ENCODE data around the gene LENG1. TPM values are rescaled to one million over a fixed set of nuclear protein-coding genes. Genes with fewer than 3 reads are reported as not detected.
"Not testable (repeated sequence)": the region's sequence is repeated elsewhere in the genome, so short reads cannot be mapped to it uniquely, and the experiment has no call there.

Gene LENG1
- total RNA-seq, 1 donor from 2014 or later, result 6.3 TPM

DNA sequence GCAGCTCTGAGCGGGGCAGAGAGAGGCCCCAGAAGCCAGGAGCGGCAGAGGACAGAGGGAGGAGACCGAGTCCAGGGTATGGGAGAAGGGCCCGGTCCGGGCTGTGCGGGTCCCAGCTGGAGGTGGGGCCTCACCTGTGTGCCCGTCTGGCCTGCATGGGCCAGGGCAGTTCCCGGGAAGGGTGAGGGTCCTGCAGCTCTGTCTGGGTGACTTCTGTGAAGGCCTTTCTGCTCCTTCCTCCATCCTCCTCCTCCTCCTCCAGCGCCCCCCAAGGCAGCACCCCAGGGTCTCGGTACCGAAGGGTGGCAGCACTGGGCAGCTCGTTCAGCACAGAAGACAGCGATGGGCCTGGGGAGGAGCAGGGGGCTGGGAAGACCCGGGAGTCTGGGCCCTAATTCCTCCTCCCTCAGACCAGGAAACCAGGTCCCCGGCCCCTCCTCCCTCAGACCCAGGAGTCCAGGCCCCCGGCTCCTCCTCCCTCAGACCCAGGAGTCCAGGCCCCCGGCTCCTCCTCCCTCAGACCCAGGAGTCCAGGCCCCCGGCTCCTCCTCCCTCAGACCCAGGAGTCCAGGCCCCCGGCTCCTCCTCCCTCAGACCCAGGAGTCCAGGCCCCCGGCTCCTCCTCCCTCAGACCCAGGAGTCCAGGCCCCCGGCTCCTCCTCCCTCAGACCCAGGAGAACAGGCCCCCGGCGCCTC, 12.4 kb upstream of the LENG1 start:
- not testable (repeated sequence) for DNase-seq (ENCODE audit: low spot score); ATAC-seq
- intact Hi-C loops (cut with DNase I), result loop anchor here (10.0 kb wide), 1 partner anchor 63 kb away; no protein-coding TSS in a partner anchor

DNA sequence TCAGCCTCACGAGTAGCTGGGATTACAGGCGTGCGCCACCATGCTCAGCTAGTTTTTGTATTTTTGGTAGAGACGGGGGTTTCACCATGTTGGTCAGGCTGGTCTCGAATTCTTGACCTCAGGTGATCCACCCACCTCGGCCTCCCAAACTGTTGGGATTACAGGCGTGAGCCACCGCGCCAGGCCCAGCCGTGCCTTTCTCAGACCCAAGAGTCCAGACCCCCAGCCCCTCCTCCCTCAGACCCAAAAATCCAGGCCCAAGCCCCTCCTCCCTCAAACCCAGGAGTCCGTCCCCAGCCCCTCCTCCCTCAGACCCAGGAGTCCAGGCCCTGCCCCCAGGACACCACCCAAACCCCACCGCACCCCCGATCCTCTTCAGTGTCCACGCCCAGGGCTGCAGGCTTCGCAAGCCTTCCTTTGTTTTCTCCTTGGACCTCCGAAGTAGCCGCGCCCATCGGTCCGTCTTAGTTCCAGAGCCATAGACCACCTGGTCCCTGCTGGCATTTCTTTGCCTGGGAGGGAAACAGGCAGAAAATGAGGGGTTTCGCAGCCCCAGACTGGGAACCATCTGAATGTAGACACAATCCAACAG, 9.7 kb upstream of the LENG1 start:
- DNase-seq (ENCODE audit: low spot score) (no peak), ATAC-seq (no peak)
- intact Hi-C loops (cut with DNase I), result no loop called here

DNA sequence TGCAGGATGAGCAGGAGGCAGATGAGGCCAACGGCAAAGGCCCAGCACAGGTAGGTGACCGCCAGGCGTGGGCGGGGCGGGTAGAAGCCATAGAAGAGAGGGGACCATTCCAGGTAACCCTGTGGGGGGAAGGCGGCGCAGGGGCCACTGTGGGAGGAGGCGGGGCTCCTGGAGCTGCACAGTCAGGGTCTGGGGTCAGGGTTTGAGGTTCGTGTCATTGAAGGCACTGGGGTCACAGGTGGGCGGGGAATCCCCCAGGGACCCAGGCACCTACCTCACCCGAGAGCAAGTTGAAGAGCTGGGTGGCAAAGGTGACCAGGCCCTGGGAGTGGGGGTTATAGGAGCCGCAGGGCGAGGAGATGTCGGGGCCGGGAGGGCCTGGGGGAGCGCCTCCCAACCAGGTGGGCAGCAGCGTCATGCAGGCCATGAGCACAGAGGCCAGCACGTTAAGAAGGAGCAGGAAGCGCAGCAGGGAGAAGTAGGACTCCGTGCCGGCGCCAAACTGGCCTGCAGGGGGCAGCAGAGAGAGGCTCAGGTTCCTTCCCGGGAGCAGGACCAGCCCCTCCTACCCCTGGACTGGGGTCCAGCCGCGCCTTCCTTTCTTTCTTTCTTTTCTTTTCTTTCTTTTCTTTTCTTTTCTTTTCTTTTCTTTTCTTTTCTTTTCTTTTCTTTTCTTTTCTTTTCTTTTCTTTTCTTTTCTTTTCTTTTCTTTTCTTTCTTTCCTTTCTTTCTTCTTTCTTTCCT, 8.8 kb upstream of the LENG1 start:
- peak; percentile 97 for DNase-seq (ENCODE audit: low spot score)
- intact Hi-C loops (cut with DNase I), result no loop called here
- ATAC-seq, result peak; percentile 88

DNA sequence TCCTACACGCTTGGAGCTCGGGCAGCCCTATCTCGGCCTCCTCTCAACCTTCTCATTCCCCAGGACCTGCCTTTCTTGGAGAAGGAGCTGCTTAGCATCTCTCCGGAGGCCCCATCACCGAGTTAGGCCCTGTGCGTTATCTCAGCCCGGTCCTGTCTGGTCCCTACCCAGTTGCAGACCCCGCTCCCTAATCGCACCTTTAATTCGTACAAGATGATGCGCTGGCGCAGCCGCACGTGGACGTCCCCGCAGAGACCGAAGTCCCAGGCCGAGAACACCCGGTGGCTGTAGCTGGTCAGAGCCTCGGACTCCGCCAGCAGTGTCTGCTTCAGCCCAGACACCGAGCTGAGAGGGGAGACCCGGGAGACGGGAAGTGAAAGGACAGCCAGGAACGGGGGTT, 5.7 kb upstream of the LENG1 start:
- DNase-seq (ENCODE audit: low spot score) (no peak), ATAC-seq (no peak)
- intact Hi-C loops (cut with DNase I), result no loop called here

DNA sequence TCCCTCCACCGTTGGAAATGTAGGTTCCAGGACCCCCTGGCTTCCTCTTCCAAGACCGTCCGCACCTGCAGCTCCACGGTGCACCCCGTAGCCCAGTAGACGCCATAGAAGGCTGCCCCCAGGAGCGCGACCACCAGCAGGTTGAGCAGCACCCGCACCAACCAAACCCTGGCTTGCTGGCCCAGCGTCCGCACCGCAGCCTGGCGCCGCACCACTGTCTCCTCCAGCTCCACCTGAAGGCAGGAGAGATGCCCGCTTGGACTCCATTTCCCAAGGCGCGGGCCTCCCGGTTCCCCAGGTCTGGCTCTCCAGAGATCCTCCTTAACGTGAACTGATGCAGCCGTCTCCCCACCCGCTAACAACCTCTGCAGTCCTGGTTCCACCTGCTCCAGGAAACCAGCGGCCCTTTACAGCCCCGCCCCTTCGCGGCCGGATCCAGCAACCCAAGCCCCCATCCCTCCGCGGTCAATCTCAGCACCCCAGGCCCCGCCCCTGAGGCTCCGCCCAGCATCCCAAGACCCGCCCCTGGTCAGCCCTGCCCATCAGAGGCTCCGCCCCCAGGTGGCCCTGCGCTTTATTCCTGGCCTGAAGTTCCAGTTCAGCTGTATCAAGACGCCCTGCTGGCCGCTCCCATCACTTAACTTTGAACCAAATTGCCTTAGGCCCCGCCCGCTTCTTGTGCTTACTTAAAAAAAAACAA, 5.0 kb upstream of the LENG1 start:
- DNase-seq (ENCODE audit: low spot score), result peak; percentile 82
- no peak for ATAC-seq
- intact Hi-C loops (cut with DNase I), result no loop called here

DNA sequence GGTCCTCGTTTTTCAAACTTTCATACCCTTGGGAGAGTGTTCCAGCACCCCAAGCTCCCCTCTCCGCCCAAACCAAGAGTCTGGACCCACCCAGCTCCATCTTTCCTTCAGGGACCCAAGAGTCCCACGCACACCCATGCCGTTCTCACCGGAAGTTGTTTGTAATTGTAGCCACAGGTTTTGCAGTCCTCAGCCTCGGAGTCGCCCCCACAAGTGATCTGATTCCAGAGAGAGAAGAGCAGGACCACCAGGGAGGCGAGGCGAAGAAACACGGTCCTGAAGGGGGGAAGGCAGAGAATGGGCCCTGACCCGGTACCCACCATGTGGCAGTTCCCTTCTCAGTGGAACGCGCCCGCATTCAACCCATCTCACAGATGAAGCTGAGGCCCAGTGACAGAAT, 3.4 kb upstream of the LENG1 start:
- intact Hi-C loops (cut with DNase I), result no loop called here
- ATAC-seq (no peak), DNase-seq (ENCODE audit: low spot score) (no peak)

DNA sequence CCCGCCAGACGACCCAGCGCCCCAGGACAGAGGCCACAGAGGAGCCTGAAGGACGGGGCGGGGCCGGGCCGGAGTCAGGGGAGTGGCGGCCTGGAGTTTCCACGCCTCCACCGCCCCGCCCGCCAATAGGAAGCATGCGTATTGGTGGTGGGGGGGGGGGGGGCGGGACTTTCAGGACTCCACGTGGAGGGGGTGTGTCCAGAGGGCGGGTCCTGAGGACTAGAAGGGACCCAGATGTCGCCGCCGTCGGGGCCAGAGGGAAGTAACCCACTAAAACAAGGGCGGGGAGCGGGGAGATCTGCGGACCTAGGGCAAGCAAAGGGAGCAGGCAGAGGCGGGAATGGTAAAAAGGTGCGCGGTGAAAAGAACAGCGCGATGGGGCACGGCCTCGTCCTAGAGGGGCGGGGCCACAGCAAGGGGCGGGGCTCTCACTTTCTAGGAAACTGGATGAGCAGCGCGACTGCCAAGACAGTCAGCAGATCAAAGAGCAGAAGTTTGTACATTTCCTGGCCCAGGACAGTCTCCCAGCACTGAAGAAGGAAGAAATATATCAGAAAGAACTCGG, 2.8 kb upstream of the LENG1 start:
- intact Hi-C loops (cut with DNase I), result no loop called here
- ATAC-seq (peak; percentile 59), DNase-seq (ENCODE audit: low spot score) (peak; percentile 89)

DNA sequence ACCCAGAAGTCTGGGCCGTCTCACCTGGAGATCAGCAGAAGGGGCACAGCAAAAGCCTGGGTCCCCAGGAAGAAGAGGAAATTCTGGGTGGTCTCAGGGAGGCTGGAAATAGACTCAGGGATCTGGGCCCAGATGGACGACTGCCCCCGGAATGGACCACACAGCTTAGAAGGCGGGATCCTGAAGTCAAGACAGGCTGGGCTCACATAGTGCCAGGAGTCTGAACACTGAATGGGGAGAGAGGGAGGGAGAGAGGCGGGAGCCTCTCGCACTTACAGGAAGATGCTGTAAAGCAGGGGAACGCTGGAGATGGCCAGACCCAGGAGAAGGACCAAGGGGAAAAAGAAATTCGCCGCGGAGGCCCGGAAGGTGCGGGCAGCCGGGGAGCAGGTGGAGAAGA, 1.3 kb upstream of the LENG1 start:
- no peak for DNase-seq (ENCODE audit: low spot score)
- ATAC-seq, result no peak
- intact Hi-C loops (cut with DNase I), result no loop called here

DNA sequence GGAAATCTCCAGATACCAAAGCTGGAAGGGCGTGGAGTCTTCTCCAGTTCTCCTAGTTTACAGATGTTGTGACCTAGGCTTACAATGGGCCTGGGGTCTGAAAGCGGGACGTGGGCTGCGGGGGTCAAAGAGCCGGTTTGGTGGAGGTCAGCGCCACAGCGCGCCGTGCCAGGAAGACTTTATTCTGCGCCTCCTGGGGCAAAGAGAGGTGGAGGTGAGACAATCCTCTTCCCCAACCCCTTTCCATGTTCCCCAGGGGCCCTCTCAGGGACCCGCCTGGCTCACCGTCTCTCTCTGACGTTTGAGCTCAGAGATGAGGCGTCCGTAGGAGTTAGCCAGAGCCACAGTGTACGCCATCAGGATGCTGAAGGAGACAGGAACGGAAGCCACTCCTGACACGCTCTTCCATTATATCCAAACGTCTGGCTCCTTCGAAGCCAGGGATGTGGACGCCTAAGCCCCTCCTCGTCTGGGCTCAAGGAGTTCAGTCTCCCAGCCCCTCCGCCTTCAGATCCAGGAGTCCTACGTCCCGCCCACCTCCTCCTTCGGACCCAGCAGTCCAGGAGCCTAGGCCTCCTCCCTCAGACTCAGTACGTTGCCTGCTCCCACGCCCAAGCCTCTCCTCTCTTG, 776 bp upstream of the LENG1 start:
- ATAC-seq, result no peak
- intact Hi-C loops (cut with DNase I), result no loop called here
- DNase-seq (ENCODE audit: low spot score), result no peak

DNA sequence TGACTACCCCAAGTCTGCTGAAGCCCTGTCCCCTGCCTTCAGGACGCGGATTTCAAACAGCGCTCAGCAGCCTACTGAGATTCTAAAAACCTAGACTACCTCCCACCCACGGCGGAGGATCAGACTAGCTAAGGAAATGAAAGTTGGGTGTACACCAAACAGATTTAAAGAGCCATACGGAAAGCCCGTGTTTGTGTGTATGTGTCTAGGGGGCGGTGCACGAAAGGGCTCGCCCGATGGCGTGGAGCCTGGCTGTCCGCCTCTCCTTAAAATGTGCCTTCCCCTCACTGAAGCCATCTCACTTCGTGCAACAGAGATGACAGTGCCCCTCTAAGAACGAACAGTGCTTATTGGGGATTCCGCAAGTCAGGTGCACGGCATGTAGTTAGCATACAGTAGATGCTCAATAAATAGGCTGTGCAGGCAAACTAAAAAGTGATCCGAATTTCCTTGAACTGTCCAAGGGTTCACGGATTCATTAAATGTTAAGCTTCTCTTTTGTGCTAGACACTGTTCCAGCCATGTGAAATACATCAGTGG, 639 bp downstream of the LENG1 start:
- ATAC-seq, result no peak
- no peak for DNase-seq (ENCODE audit: low spot score)
- intact Hi-C loops (cut with DNase I), result no loop called here

DNA sequence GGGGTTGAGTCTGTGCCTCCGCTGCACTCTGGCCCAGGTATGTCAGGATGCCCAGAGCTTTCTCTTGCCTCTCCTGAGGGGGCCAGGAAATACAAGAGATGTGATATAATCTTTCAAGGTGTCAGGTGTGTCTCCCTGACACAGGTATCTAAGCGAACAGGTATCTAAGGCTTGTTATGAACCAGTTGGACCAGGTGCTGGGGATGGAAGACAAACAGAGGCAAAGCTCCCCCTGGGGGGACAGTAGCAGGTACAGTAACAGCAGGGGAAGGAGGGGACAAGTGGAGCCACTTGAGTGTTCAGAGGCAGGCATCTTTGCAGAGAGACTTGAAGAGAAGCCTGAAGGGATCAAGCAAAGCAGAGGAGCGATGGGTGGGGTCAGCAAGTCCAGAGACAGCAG, 2.6 kb downstream of the LENG1 start:
- no peak for ATAC-seq

DNA sequence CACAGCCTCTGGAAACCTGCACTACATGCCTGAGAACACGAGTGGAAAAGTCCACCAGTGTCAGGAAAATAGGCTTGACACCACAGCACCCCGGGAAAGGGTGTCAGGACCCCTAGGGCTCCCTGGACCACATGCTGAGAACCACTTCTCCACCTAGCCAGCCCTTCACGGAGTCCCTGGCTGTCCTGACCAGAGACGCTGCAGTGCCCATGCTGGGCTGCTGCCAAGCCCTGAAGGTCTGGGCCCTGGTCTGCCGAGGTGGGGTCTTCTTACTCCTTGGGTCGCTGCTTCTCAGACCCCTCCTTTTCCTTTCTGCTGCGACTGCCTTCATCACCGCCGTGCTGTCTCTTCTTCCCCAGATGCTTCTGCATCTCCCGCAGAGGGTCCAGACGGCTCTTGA, 3.0 kb downstream of the LENG1 start:
- intact Hi-C loops (cut with DNase I), result no loop called here
- DNase-seq (ENCODE audit: low spot score), result no peak

More for the DNA sequence above, 2.6 kb downstream of the LENG1 start:
- DNase-seq (ENCODE audit: low spot score), result no peak
- intact Hi-C loops (cut with DNase I), result no loop called here

DNA sequence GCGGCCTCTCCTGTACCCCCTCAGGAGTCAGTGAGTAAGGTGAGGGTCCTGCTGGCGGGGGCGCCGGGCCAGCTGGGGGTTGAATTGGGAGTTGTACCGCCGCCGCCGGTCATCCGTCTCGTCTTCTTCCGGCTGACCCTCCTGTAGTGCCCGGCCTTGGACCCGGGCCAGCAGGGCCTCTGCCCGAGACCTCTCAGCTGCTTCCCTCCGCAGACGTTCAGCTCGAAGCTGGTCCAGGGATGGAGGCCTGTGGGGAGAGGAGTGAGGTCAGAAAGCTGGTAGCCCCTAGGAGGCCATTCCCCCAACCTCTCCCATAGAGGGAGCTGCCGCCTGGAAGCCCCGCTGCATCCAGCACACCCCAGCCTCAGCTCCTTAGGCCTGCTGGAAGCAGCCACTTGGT, 3.8 kb downstream of the LENG1 start:
- ATAC-seq (no peak), DNase-seq (ENCODE audit: low spot score) (no peak)
- intact Hi-C loops (cut with DNase I), result no loop called here

More for the DNA sequence above, 3.0 kb downstream of the LENG1 start:
- no peak for ATAC-seq

DNA sequence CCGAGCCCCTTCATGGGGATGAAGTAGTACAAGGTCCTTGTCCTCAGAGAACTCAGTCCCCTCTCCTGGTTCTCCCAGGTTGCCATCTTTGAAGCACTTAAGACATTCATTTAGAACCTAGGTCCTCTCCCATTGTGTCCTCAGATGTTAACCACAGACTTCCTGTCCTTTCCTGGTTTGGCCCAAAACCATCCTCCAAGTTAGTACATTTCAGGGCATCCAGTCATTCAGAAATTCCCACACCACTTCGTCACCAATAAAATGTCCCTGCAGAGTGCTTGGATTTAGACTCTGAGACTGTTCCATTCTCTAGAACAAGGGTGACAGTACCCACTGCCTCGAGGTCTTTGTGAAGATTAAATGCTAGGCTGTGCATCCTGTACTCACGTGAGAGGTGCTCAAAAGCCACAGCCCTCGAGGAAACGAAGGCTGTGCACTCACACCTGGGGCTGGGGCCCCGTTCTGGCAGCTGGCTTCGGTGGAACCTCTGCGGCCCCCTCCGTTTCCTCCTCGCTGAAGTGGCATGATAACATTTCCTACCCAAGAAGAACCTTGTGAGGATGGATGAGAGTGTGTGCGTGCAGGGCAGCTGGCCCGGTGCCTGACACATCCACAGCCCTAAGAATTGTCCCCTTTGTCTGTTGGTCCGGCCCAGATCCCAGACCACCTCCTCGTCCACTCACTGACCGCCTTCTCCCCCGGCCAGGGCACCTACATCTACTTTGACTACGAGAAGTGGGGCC, 4.7 kb downstream of the LENG1 start:
- intact Hi-C loops (cut with DNase I), result no loop called here
- DNase-seq (ENCODE audit: low spot score) (no peak), ATAC-seq (no peak)

DNA sequence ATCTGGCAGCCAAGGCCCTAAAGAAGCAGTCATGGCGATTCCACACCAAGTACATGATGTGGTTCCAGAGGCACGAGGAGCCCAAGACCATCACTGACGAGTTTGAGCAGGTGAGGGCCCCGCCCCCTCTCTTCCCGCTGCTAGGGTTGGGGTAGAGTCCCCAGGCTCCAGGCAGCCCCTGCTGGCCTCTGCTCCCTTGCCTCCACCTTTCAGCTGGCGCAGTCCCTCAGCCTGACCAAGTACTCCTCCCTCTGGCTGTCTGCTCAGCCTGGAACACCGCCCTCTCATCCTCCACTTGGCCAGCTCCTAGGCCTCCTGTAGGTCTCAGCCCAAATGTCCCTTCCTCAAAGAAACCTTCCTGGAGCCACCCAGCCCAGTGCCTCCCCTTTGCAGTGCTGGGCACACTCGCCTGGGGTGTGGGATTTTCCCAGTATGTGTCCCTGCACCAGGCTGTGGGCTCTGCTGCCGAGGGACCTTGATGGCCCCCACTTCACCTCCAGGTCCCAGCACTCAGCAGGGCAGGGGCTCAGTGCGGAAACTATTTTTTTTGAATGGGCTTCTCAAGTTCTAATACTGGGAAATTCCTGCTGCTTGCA, 5.7 kb downstream of the LENG1 start:
- DNase-seq (ENCODE audit: low spot score) (no peak), ATAC-seq (no peak)
- intact Hi-C loops (cut with DNase I), result no loop called here

DNA sequence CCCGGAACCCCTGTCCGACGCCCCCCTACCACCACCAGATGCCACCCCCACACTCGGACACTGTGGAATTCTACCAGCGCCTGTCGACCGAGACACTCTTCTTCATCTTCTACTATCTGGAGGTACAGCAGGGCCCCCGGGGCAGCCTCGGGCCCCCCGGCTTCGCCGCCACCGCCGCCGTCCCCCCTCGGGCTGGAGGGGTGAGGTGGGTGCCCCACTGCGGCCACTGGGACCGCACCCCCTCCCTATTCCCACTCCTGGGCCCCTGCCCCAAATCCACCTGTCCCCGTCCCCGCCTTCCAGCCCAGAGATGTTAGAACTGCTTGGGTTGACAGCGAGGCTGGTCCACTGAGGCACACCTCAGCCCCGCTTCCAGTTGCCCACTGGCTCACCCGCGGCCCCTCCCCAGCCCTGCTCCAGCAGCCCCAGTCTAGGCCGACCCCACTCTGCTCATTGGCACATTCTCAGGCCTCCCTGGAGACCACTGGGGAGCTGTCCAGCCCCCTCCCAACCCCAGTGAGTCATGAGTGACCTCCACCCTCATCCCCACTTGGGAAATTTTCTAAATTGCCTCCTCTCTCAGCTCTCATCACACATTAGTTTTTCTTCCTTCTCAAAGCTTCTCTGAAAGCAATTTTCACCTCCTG, 6.5 kb downstream of the LENG1 start:
- intact Hi-C loops (cut with DNase I), result no loop called here
- ATAC-seq (peak; percentile 22), DNase-seq (ENCODE audit: low spot score) (no peak)

DNA sequence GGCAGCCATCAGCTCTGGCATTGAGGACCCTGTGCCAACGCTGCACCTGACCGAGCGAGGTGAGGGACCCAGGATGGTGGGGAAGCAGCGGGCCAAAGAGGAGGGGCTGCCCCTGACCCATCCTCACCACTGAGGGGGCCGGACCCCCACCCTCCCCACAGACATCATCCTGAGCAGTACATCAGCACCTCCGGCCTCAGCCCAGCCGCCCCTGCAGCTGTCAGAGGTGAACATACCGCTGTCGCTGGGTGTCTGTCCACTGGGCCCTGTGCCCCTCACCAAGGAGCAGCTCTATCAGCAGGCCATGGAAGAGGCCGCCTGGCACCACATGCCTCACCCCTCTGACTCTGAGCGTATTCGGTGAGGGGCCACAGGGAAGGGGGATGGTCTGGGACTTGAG, 7.3 kb downstream of the LENG1 start:
- intact Hi-C loops (cut with DNase I), result no loop called here
- ATAC-seq, result no peak
- DNase-seq (ENCODE audit: low spot score), result no peak
